Stimulated activated CD8-positive, alpha-beta memory T cell treated with anti-CD3 and anti-CD28 coated beads, Interleukin-12 subunit alpha, Interleukin-12 subunit beta, amount 100 ng/mL, for 24 hours (primary cell): ENCODE results near the gene TNNI3.
"Not testable (repeated sequence)": the region's sequence is repeated elsewhere in the genome, so short reads cannot be mapped to it uniquely, and the experiment has no call there.

Source experiments
- DNase-seq: peaks from one replicate; pipeline ENCODE4 v3.0.0-alpha.2; 2020; ENCODE audit errors: extremely low read depth

TNNI3 gene

GRCh38 chr19:55113570-55114039, 43.9 kb downstream of the TNNI3 start:
- no peak for DNase-seq

- DNase-seq = no peak
These were observed 44.6 kb downstream of the TNNI3 start for GRCh38 chr19:55112777-55113569.

GRCh38 chr19:55112246-55112776, 45.2 kb downstream of the TNNI3 start:
- DNase-seq = no peak

- DNase-seq = no peak
These were observed 46.2 kb downstream of the TNNI3 start for GRCh38 chr19:55111238-55111831.

- DNase-seq = no peak
These were observed 47.8 kb downstream of the TNNI3 start for GRCh38 chr19:55109527-55110291.

- DNase-seq = not testable (repeated sequence)
These were observed 50.3 kb downstream of the TNNI3 start for GRCh38 chr19:55107252-55107651.

GRCh38 chr19:55106591-55106990, 50.9 kb downstream of the TNNI3 start:
- DNase-seq = no peak

GRCh38 chr19:55105237-55105636, 52.3 kb downstream of the TNNI3 start:
- no peak for DNase-seq

GRCh38 chr19:55103190-55103589, 54.3 kb downstream of the TNNI3 start:
- no peak for DNase-seq
